Gastrocnemius medialis (tissue), 4 donors: ENCODE measurements around the gene KIF13A.

Experiments used
- CTCF ChIP-seq, 5 experiments: fragments of 450-650 bp in 3 of 5; fragments of 200-600 bp in 2 of 5; sonication (generic) in 2 of 5; IDR thresholded peaks in 4 of 5; conservative IDR thresholded peaks in 1 of 5; 1 replicate in 4 of 5; 2 replicates in 1 of 5; pipeline ENCODE4 v1.5.1; 2016 to 2019; ENCODE audit warnings: antibody characterized with exemption in 5 of 5, mild to moderate bottlenecking in 3 of 5, moderate library complexity in 3 of 5
- POLR2A ChIP-seq, 2 donors: fragments of 450-650 bp; IDR thresholded peaks; one replicate each; pipeline ENCODE4 v1.6.1; 2017; ENCODE audit warnings: antibody characterized with exemption in 2 of 2, mild to moderate bottlenecking in 2 of 2, moderate library complexity in 2 of 2

DNA sequence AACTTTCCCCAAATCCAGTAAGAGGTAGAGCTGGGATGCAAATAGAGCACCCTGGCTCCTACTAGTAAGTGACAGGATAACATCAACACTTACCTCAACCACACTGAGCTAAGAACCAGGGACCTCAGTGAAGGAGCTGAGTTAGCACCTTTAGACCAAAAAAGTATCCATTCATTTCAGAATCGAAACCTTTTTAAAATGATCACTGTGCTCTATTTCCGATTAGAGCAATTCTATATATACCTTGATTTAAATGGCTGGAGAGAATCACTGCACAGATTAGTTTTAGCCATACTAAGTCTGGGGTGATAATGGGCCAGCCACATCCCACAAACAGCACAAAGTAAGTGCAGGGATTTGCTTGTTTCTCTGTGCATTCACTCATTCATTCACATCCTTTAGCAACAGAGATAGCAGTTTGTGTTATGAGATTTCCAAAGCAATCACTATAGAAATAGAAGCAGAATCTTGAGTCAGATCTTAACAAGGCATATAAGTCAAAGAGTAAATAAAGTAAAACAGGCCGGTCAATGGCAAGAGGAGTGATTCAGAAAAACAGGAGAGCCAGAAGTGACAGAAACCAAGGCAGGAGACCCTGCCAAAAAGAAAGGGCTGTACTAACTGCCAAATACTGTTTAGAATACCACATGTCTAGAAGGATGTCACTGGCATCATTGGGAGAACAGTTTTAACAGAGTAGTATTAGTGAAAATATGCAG is 136.3 kb downstream of the KIF13A start:
- TF ChIP-seq CTCF (IDR thresholded peaks at IDR 0.05 in 4 of 5, conservative IDR thresholded peaks at IDR 0.05 in 1 of 5) (no peak), POLR2A (IDR thresholded peaks at IDR 0.05) (no peak)
